GM12801 (cell line): ENCODE data around the gene OR5K4.

Source experiments
- TF ChIP-seq, protein P1 (sequence below): IDR thresholded peaks from one replicate; pipeline ENCODE4 v1.5.1; 2011; ENCODE audit warnings: control low read depth; ENCODE audit not compliant: insufficient read length; ENCODE audit errors: extremely low read depth

Gene OR5K4, protein sequence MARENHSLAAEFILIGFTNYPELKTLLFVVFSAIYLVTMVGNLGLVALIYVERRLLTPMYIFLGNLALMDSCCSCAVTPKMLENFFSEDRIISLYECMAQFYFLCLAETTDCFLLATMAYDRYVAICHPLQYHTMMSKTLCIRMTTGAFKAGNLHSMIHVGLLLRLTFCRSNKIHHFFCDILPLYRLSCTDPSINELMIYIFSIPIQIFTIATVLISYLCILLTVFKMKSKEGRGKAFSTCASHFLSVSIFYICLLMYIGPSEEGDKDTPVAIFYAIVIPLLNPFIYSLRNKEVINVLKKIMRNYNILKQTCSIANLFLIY

DNA sequence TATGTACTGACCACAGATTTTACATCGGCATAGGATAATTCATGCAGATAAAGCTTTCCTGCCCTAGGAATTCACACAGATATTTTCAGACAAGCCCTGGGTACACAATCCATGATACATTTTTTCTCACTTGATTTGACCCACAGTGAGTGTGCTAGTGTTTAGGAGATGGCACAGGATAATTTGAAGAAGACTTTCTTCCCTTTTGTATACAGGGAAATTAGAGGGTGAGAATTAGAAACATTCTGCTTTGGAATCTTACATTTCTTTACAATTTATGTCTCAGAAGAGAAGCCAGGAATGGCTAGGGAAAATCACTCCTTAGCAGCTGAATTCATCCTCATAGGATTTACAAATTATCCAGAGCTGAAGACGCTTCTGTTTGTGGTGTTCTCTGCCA is at the start of gene OR5K4:
Gene OR5K4 (plus strand): TSS at position 301 of the 400 bp plus-strand sequence. CDS start 0 bp downstream, at position 301.
- TF ChIP-seq, protein P1, sequence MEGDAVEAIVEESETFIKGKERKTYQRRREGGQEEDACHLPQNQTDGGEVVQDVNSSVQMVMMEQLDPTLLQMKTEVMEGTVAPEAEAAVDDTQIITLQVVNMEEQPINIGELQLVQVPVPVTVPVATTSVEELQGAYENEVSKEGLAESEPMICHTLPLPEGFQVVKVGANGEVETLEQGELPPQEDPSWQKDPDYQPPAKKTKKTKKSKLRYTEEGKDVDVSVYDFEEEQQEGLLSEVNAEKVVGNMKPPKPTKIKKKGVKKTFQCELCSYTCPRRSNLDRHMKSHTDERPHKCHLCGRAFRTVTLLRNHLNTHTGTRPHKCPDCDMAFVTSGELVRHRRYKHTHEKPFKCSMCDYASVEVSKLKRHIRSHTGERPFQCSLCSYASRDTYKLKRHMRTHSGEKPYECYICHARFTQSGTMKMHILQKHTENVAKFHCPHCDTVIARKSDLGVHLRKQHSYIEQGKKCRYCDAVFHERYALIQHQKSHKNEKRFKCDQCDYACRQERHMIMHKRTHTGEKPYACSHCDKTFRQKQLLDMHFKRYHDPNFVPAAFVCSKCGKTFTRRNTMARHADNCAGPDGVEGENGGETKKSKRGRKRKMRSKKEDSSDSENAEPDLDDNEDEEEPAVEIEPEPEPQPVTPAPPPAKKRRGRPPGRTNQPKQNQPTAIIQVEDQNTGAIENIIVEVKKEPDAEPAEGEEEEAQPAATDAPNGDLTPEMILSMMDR: no peak

DNA sequence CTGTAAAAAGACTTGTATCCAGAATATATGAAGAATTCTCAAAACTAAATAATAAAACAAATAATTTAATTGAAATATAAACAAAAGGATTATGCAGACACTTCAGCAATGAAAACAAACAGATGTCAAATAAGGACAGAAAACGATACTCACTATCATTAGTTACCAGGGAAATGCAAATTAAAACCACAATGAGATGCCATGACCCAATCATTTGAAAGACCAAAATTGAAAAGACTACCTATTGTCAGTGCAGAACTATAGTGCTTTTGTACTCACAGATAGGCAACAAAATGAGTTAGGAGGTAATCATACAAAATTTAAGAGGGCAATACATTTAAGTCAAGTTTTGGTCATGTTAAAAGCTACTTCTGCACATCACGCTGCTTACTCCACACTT is 31.6 kb upstream of the OR5K4 start:
- TF ChIP-seq, protein P1: no peak

DNA sequence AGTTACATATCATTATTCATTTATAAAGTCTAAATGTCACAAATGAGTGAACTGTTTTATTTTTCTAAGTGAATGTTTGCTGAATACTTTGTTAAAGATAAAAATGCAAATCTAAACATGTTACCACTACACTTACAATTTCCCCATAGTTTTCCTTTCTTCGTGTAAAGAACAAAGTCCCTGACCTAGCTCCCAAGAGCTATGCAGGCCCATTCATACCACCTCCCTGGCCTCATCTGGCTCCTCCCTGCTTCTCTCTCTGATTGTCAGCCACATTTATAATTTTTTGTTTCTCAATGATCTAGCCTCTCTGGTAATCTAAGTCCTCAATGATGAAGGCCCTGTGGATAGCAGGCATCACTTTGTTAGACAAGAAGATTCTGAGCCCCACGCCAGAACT is 31.0 kb upstream of the OR5K4 start:
- TF ChIP-seq, protein P1: no peak

DNA sequence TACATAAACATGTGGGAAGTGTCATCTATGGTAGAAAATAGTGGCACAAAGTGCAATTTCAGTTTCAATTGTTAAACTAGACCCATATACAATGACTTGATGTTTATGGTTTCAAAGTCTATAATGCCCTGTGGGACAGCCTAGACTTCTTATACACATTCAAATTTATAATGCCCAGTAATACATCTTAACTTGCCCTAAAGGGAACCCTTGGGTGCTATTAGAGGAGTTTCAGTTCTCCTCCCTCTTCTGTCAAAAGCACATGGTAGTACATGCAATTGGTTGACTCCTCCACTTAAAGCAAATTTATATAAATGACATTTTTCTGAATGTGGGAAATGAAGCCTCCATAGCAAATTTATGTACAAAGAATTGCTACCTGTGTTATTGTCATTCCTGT is 30.2 kb upstream of the OR5K4 start:
- TF ChIP-seq, protein P1: no peak

DNA sequence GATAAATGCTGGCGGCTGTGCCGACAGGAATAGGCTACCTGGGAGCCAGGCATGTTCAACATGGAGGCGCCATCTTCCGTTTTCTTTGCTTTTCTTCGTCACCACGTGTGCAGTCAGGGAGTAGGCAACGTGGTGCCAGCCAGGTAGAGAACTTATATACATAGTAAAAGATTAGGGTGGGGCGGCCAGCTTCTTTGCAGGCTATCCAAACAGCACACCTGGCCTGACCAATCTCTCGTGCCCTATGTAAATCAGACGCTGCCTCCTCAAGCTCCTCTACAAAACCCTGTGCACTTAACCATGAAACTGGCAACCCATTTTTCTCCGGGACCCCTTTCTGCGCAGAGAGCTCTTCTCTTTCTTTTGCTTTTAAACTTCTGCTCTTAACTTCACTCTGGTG is 28.6 kb upstream of the OR5K4 start:
- TF ChIP-seq, protein P1: no peak

DNA sequence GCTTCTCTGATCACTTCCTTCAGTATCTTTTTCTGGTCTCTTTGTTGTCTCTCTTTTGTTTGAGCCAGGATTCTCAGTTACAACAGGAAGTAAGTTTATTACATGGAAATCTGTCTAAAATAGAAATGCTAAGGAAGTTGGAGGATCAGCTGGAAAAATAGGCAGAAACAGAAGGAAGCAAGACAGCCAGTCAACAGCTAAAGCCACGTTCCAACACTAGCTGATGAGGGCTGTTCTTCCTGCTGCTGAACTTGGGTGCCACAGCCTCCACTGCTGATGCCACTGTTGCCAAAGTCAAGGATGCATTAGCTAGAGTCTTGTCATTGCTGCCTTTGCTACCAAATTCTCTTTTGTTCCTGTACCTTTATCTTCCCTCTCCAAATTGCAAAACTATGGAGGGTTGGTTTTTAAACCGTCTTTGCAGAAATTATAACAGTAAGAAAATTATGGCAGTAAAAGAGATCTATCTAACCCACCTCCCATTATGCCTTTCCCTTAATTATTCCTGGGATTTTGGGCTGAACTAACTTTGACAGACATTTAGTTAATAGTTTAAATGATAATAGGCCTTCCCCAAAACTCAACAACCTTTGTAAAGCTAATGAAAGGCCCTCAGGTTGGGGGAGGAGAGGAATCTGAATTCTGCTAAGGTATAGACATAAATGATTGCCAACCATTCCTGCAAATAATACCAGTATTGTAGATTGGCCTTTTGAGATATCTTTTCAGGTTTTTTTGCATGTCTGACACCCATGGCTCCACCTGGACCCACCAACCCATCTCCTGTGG is 27.4 kb upstream of the OR5K4 start:
- TF ChIP-seq, protein P1: no peak

DNA sequence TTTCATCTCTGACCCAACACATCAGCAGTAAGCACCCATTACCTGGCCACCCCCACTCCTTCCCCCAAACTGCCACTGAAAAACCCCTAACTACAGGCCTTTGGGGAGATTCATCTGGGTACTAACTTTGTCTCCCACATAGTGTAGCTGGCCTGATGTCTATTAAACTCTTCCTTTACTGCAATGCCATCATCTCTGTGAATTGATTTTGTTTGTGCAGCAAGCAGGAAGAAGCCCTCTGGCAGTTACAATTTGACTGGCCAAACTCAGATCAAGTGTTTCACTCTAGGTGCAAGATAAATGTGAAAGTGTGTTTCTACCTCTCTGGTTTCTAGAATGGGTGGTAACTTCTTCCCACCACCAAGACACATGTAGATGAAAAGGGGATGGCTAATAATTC is 26.7 kb upstream of the OR5K4 start:
- TF ChIP-seq, protein P1: no peak
